ENCODE measurements around the gene MMP24.

Gene MMP24

GRCh38 chr20:35286077-35286898, 59.8 kb downstream of the MMP24 start:
- TF ChIP-seq EZH2phosphoT487 (IDR thresholded peaks at IDR 0.05; ENCODE audit: borderline replicate concordance, low read length): no peak
- no peak for TF ChIP-seq CTCF (IDR thresholded peaks at IDR 0.05; ENCODE audit: low read depth, low read length, poor library complexity, severe bottlenecking)
- Histone ChIP-seq H3K79me2 (ENCODE audit: control insufficient read depth, low read length) (peaks cover 35% of the 10 kb centered on the region), H3K9me2 (replicated peaks; ENCODE audit: control insufficient read depth, low read length) (no peaks in the 10 kb centered on the region), H3K27ac (ENCODE audit: low read depth, low read length) (no peak overlapping the region), H3K4me1 (ENCODE audit: control insufficient read depth, low read length) (peaks cover 15% of the 10 kb centered on the region), H3K27me3 (ENCODE audit: control insufficient read depth, low read length) (no peaks in the 10 kb centered on the region), H3K4me2 (ENCODE audit: low read length) (no peak overlapping the region; the same call in 1 of the 2 replicates), H3K4me3 (ENCODE audit: low read length) (no peak overlapping the region), H4K20me1 (ENCODE audit: control insufficient read depth, insufficient read depth, low read depth, low read length) (peaks cover 7% of the 10 kb centered on the region; the same call in 1 of the 2 replicates), H3K36me3 (ENCODE audit: control insufficient read depth, low read length) (peaks cover 29% of the 10 kb centered on the region), H3F3A (ENCODE audit: control insufficient read depth, insufficient read depth) (peaks cover 8% of the 10 kb centered on the region), H3K9me3 (ENCODE audit: control insufficient read depth, insufficient read depth, low read length) (no peaks in the 10 kb centered on the region)

- H3K27me3 ChIP-seq (ENCODE audit: control insufficient read depth, low read length): no peaks in the 10 kb centered on the region
- no peak overlapping the region for H3K4me2 ChIP-seq (ENCODE audit: low read length)
- no peaks in the 10 kb centered on the region for H3K9me2 ChIP-seq (replicated peaks; ENCODE audit: control insufficient read depth, low read length)
- H3K9me3 ChIP-seq (ENCODE audit: control insufficient read depth, insufficient read depth, low read length): no peaks in the 10 kb centered on the region
- H3K79me2 ChIP-seq (ENCODE audit: control insufficient read depth, low read length): peaks cover 28% of the 10 kb centered on the region
- peaks cover 15% of the 10 kb centered on the region for H3K4me1 ChIP-seq (ENCODE audit: control insufficient read depth, low read length)
- H3F3A ChIP-seq (ENCODE audit: control insufficient read depth, insufficient read depth): 0 out of 2 replicates have a peak, but pooled peaks cover 5% of the 10 kb centered on the region
- TF ChIP-seq EZH2phosphoT487 (IDR thresholded peaks at IDR 0.05; ENCODE audit: borderline replicate concordance, low read length) (no peak), CTCF (IDR thresholded peaks at IDR 0.05; ENCODE audit: low read depth, low read length, poor library complexity, severe bottlenecking) (no peak)
- H3K36me3 ChIP-seq (ENCODE audit: control insufficient read depth, low read length): peaks cover 22% of the 10 kb centered on the region
- H3K27ac ChIP-seq (ENCODE audit: low read depth, low read length): no peak overlapping the region
- peaks cover 4% of the 10 kb centered on the region; the same call in 1 of the 2 replicates for H4K20me1 ChIP-seq (ENCODE audit: control insufficient read depth, insufficient read depth, low read depth, low read length)
- H3K4me3 ChIP-seq (ENCODE audit: low read length): no peak overlapping the region
Observed at GRCh38 chr20:35286899-35287508, 60.5 kb downstream of the MMP24 start.

GRCh38 chr20:35287509-35288324, 61.2 kb downstream of the MMP24 start:
- Histone ChIP-seq H3K9me2 (replicated peaks; ENCODE audit: control insufficient read depth, low read length) (no peaks in the 10 kb centered on the region), H3K4me2 (ENCODE audit: low read length) (no peak overlapping the region), H4K20me1 (ENCODE audit: control insufficient read depth, insufficient read depth, low read depth, low read length) (no peaks in the 10 kb centered on the region), H3K36me3 (ENCODE audit: control insufficient read depth, low read length) (peaks cover 14% of the 10 kb centered on the region; the same call in 1 of the 2 replicates), H3K4me3 (ENCODE audit: low read length) (no peak overlapping the region), H3K9me3 (ENCODE audit: control insufficient read depth, insufficient read depth, low read length) (no peaks in the 10 kb centered on the region), H3K4me1 (ENCODE audit: control insufficient read depth, low read length) (peaks cover 15% of the 10 kb centered on the region), H3K27ac (ENCODE audit: low read depth, low read length) (no peak overlapping the region), H3F3A (ENCODE audit: control insufficient read depth, insufficient read depth) (0 out of 2 replicates have a peak, but pooled peaks cover 5% of the 10 kb centered on the region), H3K27me3 (ENCODE audit: control insufficient read depth, low read length) (no peaks in the 10 kb centered on the region), H3K79me2 (ENCODE audit: control insufficient read depth, low read length) (peaks cover 21% of the 10 kb centered on the region)
- TF ChIP-seq EZH2phosphoT487 (IDR thresholded peaks at IDR 0.05; ENCODE audit: borderline replicate concordance, low read length) (no peak), CTCF (IDR thresholded peaks at IDR 0.05; ENCODE audit: low read depth, low read length, poor library complexity, severe bottlenecking) (no peak)

All from DOHH2 (cell line).